HG02763 (cell line): ENCODE measurements around the gene CT47A7.
"Not testable (repeated sequence)": the region's sequence is repeated elsewhere in the genome, so short reads cannot be mapped to it uniquely, and the experiment has no call there.

Experiments
- ATAC-seq: cut with Tn5 transposase; IDR thresholded peaks from one replicate; pipeline ENCODE4 v1.9.1; 2021; ENCODE audit warnings: mild to moderate bottlenecking, moderate library complexity; ENCODE audit not compliant: unreplicated experiment

The CT47A7 gene

DNA sequence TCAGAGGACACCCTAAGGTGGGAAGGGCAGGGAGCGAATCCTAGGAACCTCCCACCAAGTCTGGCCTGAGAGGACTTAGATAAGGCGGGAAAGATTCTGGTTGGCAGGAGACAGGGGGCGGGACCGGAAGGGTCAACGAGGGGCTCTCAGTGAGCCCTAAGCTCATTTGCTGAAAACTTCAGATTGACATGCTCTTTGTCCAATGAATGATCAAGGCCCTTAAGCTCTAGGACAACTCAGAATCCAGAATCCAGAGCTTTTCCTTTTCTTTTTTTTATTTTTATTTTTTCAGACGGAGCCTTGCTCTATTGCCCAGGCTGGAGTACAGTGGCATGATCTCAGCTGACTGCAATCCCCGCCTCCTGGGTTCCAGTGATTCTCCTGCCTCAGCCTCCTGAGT lies at the start of gene CT47A7:
CT47A7 (minus strand) TSS at position 101 of the 400 bp plus-strand sequence. CDS start 255 bp downstream, outside the sequence.
- ATAC-seq, result not testable (repeated sequence)

DNA sequence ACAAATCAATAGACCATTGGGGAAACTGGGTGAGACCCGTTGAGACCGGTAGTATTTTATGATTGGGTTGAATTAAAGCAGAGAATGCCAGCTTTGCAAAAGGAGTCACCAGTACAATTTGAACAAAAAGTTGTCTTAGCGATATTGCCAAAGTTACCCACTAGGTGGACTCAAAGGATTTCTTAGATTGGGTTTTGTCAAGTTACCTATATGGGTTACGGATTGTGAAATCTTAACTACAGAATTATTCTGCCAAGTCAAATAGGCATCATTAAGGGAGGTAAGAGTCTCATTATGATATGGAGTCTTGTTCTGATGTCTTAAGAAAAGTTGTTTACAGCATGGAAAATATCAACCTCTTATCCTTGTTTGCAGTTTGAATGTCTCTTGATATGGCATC lies 44.2 kb upstream of the CT47A7 start:
- no peak for ATAC-seq

DNA sequence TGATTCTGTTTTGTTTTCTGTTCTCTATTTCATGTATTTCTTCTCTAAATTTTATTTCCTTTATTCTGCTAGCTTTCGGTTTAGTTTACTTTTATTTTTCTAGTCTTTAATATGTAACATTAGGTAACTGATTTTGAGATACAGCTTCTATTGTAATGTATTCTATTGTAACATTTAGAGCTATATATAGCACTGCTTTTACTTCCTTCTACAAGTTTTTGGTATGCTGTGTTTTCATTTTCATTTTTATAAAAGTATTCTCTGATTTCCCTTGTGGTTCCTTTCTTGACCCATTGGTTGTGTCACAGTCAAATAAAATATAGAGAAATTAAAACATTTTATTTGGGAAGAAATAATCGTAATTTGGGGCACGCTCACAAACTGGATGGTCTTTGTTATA lies 43.0 kb upstream of the CT47A7 start:
- ATAC-seq, result no peak

DNA sequence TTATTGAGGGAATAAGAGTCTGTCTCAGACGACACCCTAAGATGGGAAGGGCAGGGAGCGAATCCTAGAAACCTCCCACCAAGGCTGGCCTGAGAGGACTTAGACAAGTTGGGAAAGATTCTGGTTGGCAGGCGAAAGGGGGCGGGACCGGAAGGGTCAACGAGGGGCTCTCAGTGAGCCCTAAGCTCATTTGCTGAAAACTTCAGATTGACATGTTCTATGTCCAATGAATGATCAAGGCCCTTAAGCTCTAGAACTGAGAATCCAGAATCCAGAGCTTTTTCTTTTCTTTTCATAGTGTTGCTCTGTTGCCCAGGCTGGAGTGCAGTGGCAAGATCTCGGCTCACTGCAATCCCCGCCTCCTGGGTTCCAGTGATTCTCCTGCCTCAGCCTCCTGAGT lies 29.3 kb upstream of the CT47A7 start, which contains the start of gene CT47A1:
CT47A1 (minus strand) TSS at position 101 of the 400 bp plus-strand sequence. CDS start 231 bp downstream, outside the sequence.
- ATAC-seq, result not testable (repeated sequence)
